Esophagus muscularis mucosa (tissue), 4 donors: ENCODE results near the gene SMIM1. TPM values are rescaled to one million over a fixed set of nuclear protein-coding genes. Genes with fewer than 3 reads are reported as not detected.

Source experiments
- DNase-seq: peaks from one replicate; pipeline ENCODE4 v3.0.0-alpha.2; 2017; ENCODE audit errors: extremely low spot score
- H3K27ac ChIP-seq, 4 donors: fragments of 200-600 bp; sonication (generic); replicated peaks in 1 of 4; 1 replicate in 3 of 4; 2 replicates in 1 of 4; pipeline ENCODE4 v1.5.1; 2016 to 2019; ENCODE audit warnings: mild to moderate bottlenecking in 1 of 4
- H3K27me3 ChIP-seq, 4 donors: fragments of 200-600 bp; sonication (generic); one replicate each; pipeline versions ENCODE4 v1.5.1 to v1.6.0; 2016 to 2019
- H3K36me3 ChIP-seq, 4 donors: fragments of 200-600 bp; sonication (generic); one replicate each; pipeline ENCODE4 v1.5.1; 2016 to 2019
- H3K4me1 ChIP-seq, 4 donors: fragments of 200-600 bp; sonication (generic); one replicate each; pipeline ENCODE4 v1.5.1; 2016 to 2019
- H3K4me3 ChIP-seq, 4 donors: fragments of 200-600 bp; sonication (generic); 1 replicate in 2 of 4; 2 replicates in 2 of 4; pipeline ENCODE4 v1.5.1; 2016 to 2019; ENCODE audit warnings: mild to moderate bottlenecking in 4 of 4, moderate library complexity in 1 of 4
- H3K9me3 ChIP-seq, 4 donors: fragments of 200-600 bp; sonication (generic); 1 replicate in 3 of 4; 2 replicates in 1 of 4; pipeline ENCODE4 v1.5.1; 2016 to 2019
- CTCF ChIP-seq, 3 experiments: fragments of 200-600 bp in 2 of 3; fragments of 450-650 bp in 1 of 3; sonication (generic) in 2 of 3; IDR thresholded peaks; one replicate each; pipeline ENCODE4 v1.5.1; 2017 to 2019; ENCODE audit warnings: antibody characterized with exemption in 3 of 3, mild to moderate bottlenecking in 2 of 3, moderate library complexity in 1 of 3
- EP300 ChIP-seq: sonication (generic); formaldehyde crosslinking; IDR thresholded peaks from one replicate; pipeline ENCODE4 v1.6.1; 2017; ENCODE audit warnings: antibody characterized with exemption
- POLR2A ChIP-seq: fragments of 450-650 bp; IDR thresholded peaks from one replicate; pipeline ENCODE4 v1.6.1; 2017; ENCODE audit warnings: antibody characterized with exemption, moderate library complexity, mild to moderate bottlenecking, low read depth
- POLR2AphosphoS5 ChIP-seq, 2 donors: sonication (generic); formaldehyde crosslinking; IDR thresholded peaks; one replicate each; pipeline ENCODE4 v1.6.1; 2017; ENCODE audit warnings: antibody characterized with exemption in 2 of 2
- WGBS: methylation state at CpG from one replicate; pipeline ENCODE4 v1.1.5; 2018; 5-methylcytosine and 5-hydroxymethylcytosine counted together
- intact Hi-C: fragments of 100-400 bp; cut with DNase I; formaldehyde crosslinking; loops from one replicate; pipeline ENCODE4 v1.15.1; 2023
- total RNA-seq, 4 donors: library from RNA; depleted of rRNA; stranded (reverse); fragments of >200 nt; gene quantifications; one replicate each; pipeline versions ENCODE4 v1.1.0 to v1.2.1, GENCODE V29; 2016

The SMIM1 gene
- total RNA-seq, 4 donors from 2014 or later, result 10.5 to 16.3 (median 13.3) TPM

DNA sequence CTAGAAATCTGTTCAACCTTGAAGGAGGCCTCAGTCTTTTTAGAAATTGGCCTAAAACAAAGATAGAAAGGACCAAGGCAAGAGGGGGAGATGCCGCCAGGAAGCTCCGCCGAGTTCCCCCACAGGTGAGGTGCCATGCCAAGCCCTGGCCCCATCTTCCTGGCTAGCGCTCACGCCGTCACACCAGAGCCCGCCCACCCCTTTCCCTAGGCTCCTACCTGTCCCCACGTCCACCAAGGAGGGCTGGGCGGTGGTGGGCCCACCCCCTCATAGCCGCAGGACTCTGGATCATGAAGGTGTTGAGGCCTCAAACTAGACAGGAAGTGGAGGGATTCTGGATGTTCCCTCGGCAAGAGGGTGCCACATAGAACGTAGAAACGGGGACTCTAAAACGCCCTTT lies 35.8 kb upstream of the SMIM1 start:
- no peak for TF ChIP-seq POLR2A
- TF ChIP-seq EP300, result no peak
- TF ChIP-seq POLR2AphosphoS5 (IDR thresholded peaks at IDR 0.05), result no peak
- TF ChIP-seq CTCF (IDR thresholded peaks at IDR 0.05), result no peak
- Histone ChIP-seq H3K36me3 (peaks cover 19 to 72% (median 68%) of the 10 kb centered on the region in 4 donors), H3K27me3 (peaks cover 0 to 20% (median 5%) of the 10 kb centered on the region in 4 donors), H3K4me1 (peaks cover 0 to 11% (median 5%) of the 10 kb centered on the region in 4 donors), H3K27ac (no peak overlapping the region), H3K9me3 (no peaks in the 10 kb centered on the region), H3K4me3 (no peak overlapping the region)
- DNase-seq, result no peak
- 91% methylated on average over 14 of the region's 14 CpGs for WGBS
- intact Hi-C loops, result no loop called here

GRCh38 chr1:3738943-3739342 lies 33.6 kb upstream of the SMIM1 start:
- Histone ChIP-seq H3K27me3 (no peaks in the 10 kb centered on the region), H3K27ac (no peak overlapping the region), H3K4me3 (no peak overlapping the region), H3K4me1 (peaks cover 0 to 11% (median 0%) of the 10 kb centered on the region in 4 donors), H3K36me3 (peaks cover 27 to 94% (median 84%) of the 10 kb centered on the region in 4 donors), H3K9me3 (no peaks in the 10 kb centered on the region)
- DNase-seq, result no peak
- WGBS, result 90% methylated on average over 12 of the region's 12 CpGs
- TF ChIP-seq CTCF (IDR thresholded peaks at IDR 0.05) (no peak), EP300 (no peak), POLR2A (no peak), POLR2AphosphoS5 (IDR thresholded peaks at IDR 0.05) (no peak)
- intact Hi-C loops, result no loop called here

- Histone ChIP-seq H3K36me3 (peaks cover 27 to 98% (median 77%) of the 10 kb centered on the region in 4 donors), H3K27me3 (no peaks in the 10 kb centered on the region), H3K9me3 (no peaks in the 10 kb centered on the region), H3K4me1 (peaks cover 4 to 22% (median 8%) of the 10 kb centered on the region in 4 donors), H3K27ac (no peak overlapping the region), H3K4me3 (no peak overlapping the region)
- TF ChIP-seq EP300 (no peak), CTCF (IDR thresholded peaks at IDR 0.05) (no peak), POLR2AphosphoS5 (IDR thresholded peaks at IDR 0.05) (no peak), POLR2A (no peak)
- intact Hi-C loops, result no loop called here
- DNase-seq, result no peak
- WGBS, result 85% methylated on average over 9 of the region's 9 CpGs
These were observed 32.5 kb upstream of the SMIM1 start for GRCh38 chr1:3740042-3740441.

GRCh38 chr1:3740752-3741151 lies 31.8 kb upstream of the SMIM1 start:
- no peaks in the 10 kb centered on the region for H3K9me3 ChIP-seq
- peaks cover 11 to 30% (median 15%) of the 10 kb centered on the region in 4 donors for H3K4me1 ChIP-seq
- WGBS, result 94% methylated on average over 13 of the region's 13 CpGs
- no peak for DNase-seq
- peaks cover 27 to 92% (median 73%) of the 10 kb centered on the region in 4 donors for H3K36me3 ChIP-seq
- no peaks in the 10 kb centered on the region for H3K27me3 ChIP-seq
- no peak overlapping the region for H3K27ac ChIP-seq
- no peak for TF ChIP-seq POLR2A
- H3K4me3 ChIP-seq, result no peak overlapping the region
- intact Hi-C loops, result no loop called here

- Histone ChIP-seq H3K4me3 (no peak overlapping the region), H3K27me3 (no peaks in the 10 kb centered on the region), H3K9me3 (no peaks in the 10 kb centered on the region), H3K27ac (no peak overlapping the region), H3K36me3 (peaks cover 24 to 81% (median 64%) of the 10 kb centered on the region in 4 donors), H3K4me1 (peaks cover 16 to 40% (median 25%) of the 10 kb centered on the region in 4 donors)
- TF ChIP-seq POLR2A (no peak), CTCF (IDR thresholded peaks at IDR 0.05) (no peak), POLR2AphosphoS5 (IDR thresholded peaks at IDR 0.05) (no peak), EP300 (no peak)
- 93% methylated on average over 14 of the region's 22 CpGs for WGBS
- intact Hi-C loops, result no loop called here
- DNase-seq, result no peak
These were observed 30.7 kb upstream of the SMIM1 start for GRCh38 chr1:3741566-3742438.
